MCF 10A (cell line): ENCODE data around the gene NPHS1. TPM values are rescaled to one million over a fixed set of nuclear protein-coding genes. Genes with fewer than 3 reads are reported as not detected.

Experiments used
- BruUV-seq: library from RNA; stranded (reverse); fragments of 400-500 nt; replicated peaks from 2 replicates; lab custom pipeline; 2021; lab: Mats Ljungman, UMichigan
- CTCF ChIA-PET: fragments of 300-600 bp; sonication (Branson Sonifier 250); formaldehyde crosslinking; extraction: SDS; loops from one replicate; lab custom pipeline; 2021; ENCODE audit warnings: antibody characterized with exemption, inconsistent platforms; lab: Yijun Ruan, JAX
- POLR2A ChIA-PET: fragments of 300-600, 350-650 bp; sonication (Branson Sonifier 250); formaldehyde crosslinking; extraction: SDS; loops from one replicate; lab custom pipeline; 2020; ENCODE audit warnings: antibody characterized with exemption, inconsistent platforms; lab: Yijun Ruan, JAX
- DNase-seq: peaks from one replicate; pipeline ENCODE4 v3.0.0-alpha.2; 2018; ENCODE audit not compliant: unreplicated experiment
- H3K27ac Mint-ChIP-seq: one replicate; pipeline ENCODE4 v1.8.0; 2022; ENCODE audit warnings: mild to moderate bottlenecking, low read depth, mixed read lengths; ENCODE audit not compliant: unreplicated experiment
- H3K27me3 Mint-ChIP-seq: one replicate; pipeline ENCODE4 v1.8.0; 2022; ENCODE audit warnings: mixed read lengths; ENCODE audit not compliant: insufficient read depth, unreplicated experiment
- H3K36me3 Mint-ChIP-seq: one replicate; pipeline ENCODE4 v1.8.0; 2022; ENCODE audit warnings: mild to moderate bottlenecking, moderate library complexity, mixed read lengths; ENCODE audit not compliant: insufficient read depth, unreplicated experiment
- H3K4me1 Mint-ChIP-seq: one replicate; pipeline ENCODE4 v1.8.0; 2022; ENCODE audit warnings: mixed read lengths; ENCODE audit not compliant: insufficient read depth, unreplicated experiment
- H3K4me3 Mint-ChIP-seq: one replicate; pipeline ENCODE4 v1.8.0; 2022; ENCODE audit warnings: mild to moderate bottlenecking, moderate library complexity, mixed read lengths; ENCODE audit not compliant: unreplicated experiment
- H3K9me3 Mint-ChIP-seq: one replicate; pipeline ENCODE4 v1.8.0; 2022; ENCODE audit warnings: mixed read lengths; ENCODE audit not compliant: unreplicated experiment
- intact Hi-C: fragments of 100-400 bp; cut with micrococcal nuclease; formaldehyde crosslinking; loops from 2 replicates; pipeline ENCODE4 v1.14.1; 2022
- total RNA-seq: library from RNA; stranded (reverse); gene quantifications from 2 replicates; pipeline ENCODE4 v1.2.3, GENCODE V29; 2022
- TF ChIP-seq, protein P1 (sequence below): fragments of 200-600 bp; IDR thresholded peaks from one replicate; pipeline ENCODE4 v1.8.0; 2022; ENCODE audit warnings: antibody characterized with exemption, mild to moderate bottlenecking; ENCODE audit not compliant: unreplicated experiment

NPHS1 gene
- total RNA-seq, 1 experiment from 2014 or later = not detected

DNA sequence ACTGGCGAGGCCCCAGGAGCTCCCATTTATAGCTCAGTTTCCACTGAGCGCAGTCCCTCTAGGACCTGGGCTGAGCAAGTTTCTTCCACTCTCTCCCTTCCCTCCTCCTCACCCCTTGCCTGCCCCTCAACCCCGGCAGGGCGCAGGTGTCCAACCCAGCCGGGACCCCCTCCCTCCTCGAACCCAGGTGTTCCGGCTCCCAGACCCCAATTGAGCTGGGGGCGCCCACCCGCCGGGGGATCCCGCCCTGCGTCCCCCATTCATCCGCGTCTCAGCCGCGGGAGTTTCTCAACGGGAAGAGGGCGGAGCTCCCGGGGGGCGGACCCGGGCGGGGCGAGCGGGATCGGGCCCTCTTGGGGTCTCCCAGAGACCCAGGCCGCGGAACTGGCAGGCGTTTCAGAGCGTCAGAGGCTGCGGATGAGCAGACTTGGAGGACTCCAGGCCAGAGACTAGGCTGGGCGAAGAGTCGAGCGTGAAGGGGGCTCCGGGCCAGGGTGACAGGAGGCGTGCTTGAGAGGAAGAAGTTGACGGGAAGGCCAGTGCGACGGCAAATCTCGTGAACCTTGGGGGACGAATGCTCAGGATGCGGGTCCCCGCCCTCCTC is 4.3 kb upstream of the NPHS1 start, which contains the start of gene KIRREL2:
Gene KIRREL2 (plus strand): TSS at position 366 of the 604 bp plus-strand sequence. CDS start 209 bp downstream, at position 575.
- Mint-ChIP-seq H3K4me1 (no peaks in the 10 kb centered on the region), H3K36me3 (no peaks in the 10 kb centered on the region), H3K27ac (no peak within 1 kb of the TSS), H3K4me3 (peak within 1 kb of the TSS; percentile 47), H3K27me3 (peaks cover 44% of the 10 kb centered on the region), H3K9me3 (no peaks in the 10 kb centered on the region)
- POLR2A ChIA-PET = interaction anchor here (0.9 to 1.3 kb wide), 2 partner anchors 12 to 23 kb away, joined by 3 read pairs; partner anchors contain the start of gene APLP1
- TF ChIP-seq, protein P1, sequence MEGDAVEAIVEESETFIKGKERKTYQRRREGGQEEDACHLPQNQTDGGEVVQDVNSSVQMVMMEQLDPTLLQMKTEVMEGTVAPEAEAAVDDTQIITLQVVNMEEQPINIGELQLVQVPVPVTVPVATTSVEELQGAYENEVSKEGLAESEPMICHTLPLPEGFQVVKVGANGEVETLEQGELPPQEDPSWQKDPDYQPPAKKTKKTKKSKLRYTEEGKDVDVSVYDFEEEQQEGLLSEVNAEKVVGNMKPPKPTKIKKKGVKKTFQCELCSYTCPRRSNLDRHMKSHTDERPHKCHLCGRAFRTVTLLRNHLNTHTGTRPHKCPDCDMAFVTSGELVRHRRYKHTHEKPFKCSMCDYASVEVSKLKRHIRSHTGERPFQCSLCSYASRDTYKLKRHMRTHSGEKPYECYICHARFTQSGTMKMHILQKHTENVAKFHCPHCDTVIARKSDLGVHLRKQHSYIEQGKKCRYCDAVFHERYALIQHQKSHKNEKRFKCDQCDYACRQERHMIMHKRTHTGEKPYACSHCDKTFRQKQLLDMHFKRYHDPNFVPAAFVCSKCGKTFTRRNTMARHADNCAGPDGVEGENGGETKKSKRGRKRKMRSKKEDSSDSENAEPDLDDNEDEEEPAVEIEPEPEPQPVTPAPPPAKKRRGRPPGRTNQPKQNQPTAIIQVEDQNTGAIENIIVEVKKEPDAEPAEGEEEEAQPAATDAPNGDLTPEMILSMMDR = no peak
- CTCF ChIA-PET = no interaction called here
- intact Hi-C loops = no loop called here
- no peak for DNase-seq
- no TSS peak for BruUV-seq

DNA sequence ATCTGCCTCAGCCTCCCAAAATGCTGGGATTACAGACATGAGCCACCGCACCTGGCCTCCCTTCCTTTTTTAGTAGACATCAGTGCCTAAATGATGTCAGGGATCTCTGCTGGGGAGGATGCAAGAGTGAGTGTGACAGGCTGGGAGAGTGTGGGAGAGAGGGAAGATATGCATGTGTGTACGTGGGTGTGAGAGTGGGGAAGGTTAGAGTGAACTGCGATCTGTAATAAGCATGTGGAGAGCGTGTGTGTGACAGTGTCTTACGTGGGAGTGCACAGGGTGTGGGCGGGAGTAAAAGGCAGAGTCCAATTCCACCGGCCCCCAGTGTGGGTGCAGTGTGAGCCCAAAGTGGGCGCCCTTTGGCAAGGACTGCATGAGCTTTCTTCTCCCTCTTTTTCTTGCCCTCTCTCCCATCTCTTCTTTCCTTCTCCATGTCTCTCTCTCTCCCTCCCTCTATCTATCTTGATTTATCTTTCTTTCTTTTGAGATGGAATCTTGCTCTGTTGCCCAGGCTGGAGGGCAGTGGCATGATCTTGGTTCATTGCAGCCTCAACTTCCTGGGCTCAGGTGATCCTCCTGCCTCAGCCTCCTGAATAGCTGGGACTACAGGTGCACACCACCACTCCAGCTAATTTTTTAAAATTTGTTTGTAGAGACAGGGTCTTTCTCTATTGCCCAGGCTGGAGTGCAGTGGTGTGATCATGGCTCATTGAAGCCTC is 893 bp upstream of the NPHS1 start:
- H3K9me3 Mint-ChIP-seq = no peaks in the 10 kb centered on the region
- H3K36me3 Mint-ChIP-seq = no peaks in the 10 kb centered on the region
- no TSS peak for BruUV-seq
- DNase-seq = no peak
- CTCF ChIA-PET = no interaction called here
- peaks cover 59% of the 10 kb centered on the region for H3K27me3 Mint-ChIP-seq
- no peak overlapping the region for H3K4me3 Mint-ChIP-seq
- H3K27ac Mint-ChIP-seq = no peak overlapping the region
- H3K4me1 Mint-ChIP-seq = no peaks in the 10 kb centered on the region
- POLR2A ChIA-PET = interaction anchor here (0.6 kb wide), 1 partner anchor 360 kb away, joined by 3 read pairs; no protein-coding TSS in a partner anchor
- TF ChIP-seq, protein P1 = no peak
- intact Hi-C loops = no loop called here

DNA sequence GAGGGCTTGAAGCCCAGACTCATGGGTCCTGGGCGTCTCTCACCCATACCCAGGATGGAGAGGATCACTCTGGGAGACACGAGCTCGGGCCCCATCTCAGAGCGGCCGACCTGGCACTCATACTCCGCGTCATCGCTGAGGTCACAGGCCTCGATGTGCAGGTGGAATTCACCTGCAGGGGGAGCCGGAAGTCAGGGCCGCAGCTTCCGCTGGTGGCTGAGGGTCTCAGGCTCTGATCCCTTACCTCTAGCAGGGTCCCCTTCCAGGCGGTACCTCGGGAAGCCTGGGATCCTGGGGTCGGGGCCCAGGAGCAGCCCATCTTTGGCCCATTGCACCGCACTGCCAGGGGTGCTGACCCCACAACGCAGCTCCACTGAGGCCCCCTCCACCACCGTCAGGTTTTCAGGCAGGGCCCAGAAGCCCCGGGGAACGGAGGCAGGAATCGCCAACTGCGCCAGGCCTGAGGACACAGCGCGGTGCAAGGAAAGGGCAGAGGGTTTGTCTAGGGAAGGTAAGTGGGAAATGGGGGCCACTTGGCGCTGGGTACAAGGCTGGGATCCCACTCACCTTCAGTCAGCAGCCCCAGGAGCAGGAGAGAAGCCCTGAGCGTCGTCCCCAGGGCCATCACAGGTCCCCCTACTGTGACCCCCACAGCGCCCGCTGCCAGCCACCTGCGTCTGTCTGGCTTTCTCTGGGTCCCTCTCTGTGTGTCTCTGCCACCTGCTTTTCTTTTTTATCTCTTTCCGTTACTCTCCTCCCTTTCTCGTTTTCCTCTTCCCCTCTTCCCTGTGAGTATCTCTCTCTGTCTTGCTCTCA is 883 bp downstream of the NPHS1 start:
- no peak overlapping the region for H3K4me3 Mint-ChIP-seq
- no TSS peak for BruUV-seq
- H3K9me3 Mint-ChIP-seq = no peaks in the 10 kb centered on the region
- peaks cover 67% of the 10 kb centered on the region for H3K27me3 Mint-ChIP-seq
- DNase-seq = no peak
- peaks cover 3% of the 10 kb centered on the region for H3K36me3 Mint-ChIP-seq
- TF ChIP-seq, protein P1 = no peak
- ChIA-PET CTCF (no interaction called here), POLR2A (no interaction called here)
- H3K4me1 Mint-ChIP-seq = peaks cover 2% of the 10 kb centered on the region
- intact Hi-C loops = no loop called here
- H3K27ac Mint-ChIP-seq = no peak overlapping the region
